ENCODE data around the gene HS1BP3. TPM values are rescaled to one million over a fixed set of nuclear protein-coding genes. Genes with fewer than 3 reads are reported as not detected.

The HS1BP3 gene
- total and polyA plus RNA-seq, 8 donors = 13.8 to 105 (median 23.3) TPM

GRCh38 chr2:20589975-20590703 lies 60.8 kb downstream of the HS1BP3 start:
- TF ChIP-seq EP300 (IDR thresholded peaks at IDR 0.05) = no peak
- Histone ChIP-seq H3K27ac (no peak overlapping the region), H3K9me3 (no peaks in the 10 kb centered on the region), H3K36me3 (no peaks in the 10 kb centered on the region), H3K4me1 (peaks cover 16 to 62% (median 37%) of the 10 kb centered on the region in 4 donors), H3K27me3 (no peaks in the 10 kb centered on the region), H3K4me3 (no peak overlapping the region)
- peak in 1 of 2 donors; percentile 9 for DNase-seq
- intact Hi-C loops (cut with DNase I; ENCODE audit: low total_unique reads) = no loop called here
- 74 to 86% (median 83%) methylated on average over 14 of the region's 14 CpGs for WGBS, 5 donors

GRCh38 chr2:20588918-20589871 lies 61.7 kb downstream of the HS1BP3 start:
- no peaks in the 10 kb centered on the region for H3K9me3 ChIP-seq
- H3K27me3 ChIP-seq = no peaks in the 10 kb centered on the region
- no peak overlapping the region for H3K4me3 ChIP-seq
- no peaks in the 10 kb centered on the region for H3K36me3 ChIP-seq
- no peak overlapping the region for H3K27ac ChIP-seq
- intact Hi-C loops (cut with DNase I; ENCODE audit: low total_unique reads) = no loop called here
- no peak for TF ChIP-seq EP300 (IDR thresholded peaks at IDR 0.05)
- no peak for TF ChIP-seq POLR2A (IDR thresholded peaks at IDR 0.05)
- no peak for TF ChIP-seq CTCF (IDR thresholded peaks at IDR 0.05)
- no peak for TF ChIP-seq POLR2AphosphoS5 (IDR thresholded peaks at IDR 0.05)
- WGBS, 5 donors = 76 to 82% (median 80%) methylated on average over 9 to 11 of the region's 11 CpGs
- DNase-seq = peak in 1 of 2 donors; percentile 11
- H3K4me1 ChIP-seq = peaks cover 23 to 64% (median 38%) of the 10 kb centered on the region in 4 donors

- H3K27ac ChIP-seq = peak overlapping the region in 2 of 5 donors; percentile 70 to 71
- H3K9me3 ChIP-seq = peaks cover 3 to 9% (median 7%) of the 10 kb centered on the region in 4 donors
- H3K36me3 ChIP-seq = no peaks in the 10 kb centered on the region
- peaks cover 14 to 50% (median 30%) of the 10 kb centered on the region in 4 donors for H3K4me1 ChIP-seq
- no peak for TF ChIP-seq EP300 (IDR thresholded peaks at IDR 0.05)
- TF ChIP-seq CTCF (IDR thresholded peaks at IDR 0.05) = no peak
- no peaks in the 10 kb centered on the region for H3K27me3 ChIP-seq
- 73 to 88% (median 87%) methylated on average over 17 to 22 of the region's 22 CpGs for whole genome bisulfite sequencing, 5 donors
- DNase-seq = no peak
- no peak overlapping the region for H3K4me3 ChIP-seq
- intact Hi-C loops (cut with DNase I; ENCODE audit: low total_unique reads) = no loop called here
These were observed 64.9 kb downstream of the HS1BP3 start for GRCh38 chr2:20585710-20586594.

GRCh38 chr2:20585359-20585709 lies 65.6 kb downstream of the HS1BP3 start:
- no peak for DNase-seq
- no peaks in the 10 kb centered on the region for H3K27me3 ChIP-seq
- intact Hi-C loops (cut with DNase I; ENCODE audit: low total_unique reads) = no loop called here
- TF ChIP-seq EP300 (IDR thresholded peaks at IDR 0.05) (no peak), POLR2A (IDR thresholded peaks at IDR 0.05) (no peak), CTCF (IDR thresholded peaks at IDR 0.05) (no peak), POLR2AphosphoS5 (IDR thresholded peaks at IDR 0.05) (no peak)
- H3K36me3 ChIP-seq = no peaks in the 10 kb centered on the region
- H3K4me1 ChIP-seq = peaks cover 14 to 47% (median 28%) of the 10 kb centered on the region in 4 donors
- 69 to 80% (median 73%) methylated on average over 5 of the region's 5 CpGs for whole genome bisulfite sequencing, 5 donors
- peaks cover 3 to 9% (median 7%) of the 10 kb centered on the region in 4 donors for H3K9me3 ChIP-seq
- H3K27ac ChIP-seq = peak overlapping the region in 4 of 5 donors; percentile 22 to 71 (median 57)
- no peak overlapping the region for H3K4me3 ChIP-seq
